NCI-H2029 treated with DMSO at 0.1 percent for 48 hours (cell line): Measurements from ENCODE around the gene FCRL5.

Experiments used
- DNase-seq: peaks from one replicate; lab custom pipeline; 2025; lab: John Stamatoyannopoulos, UW

Gene FCRL5

GRCh38 chr1:157523774-157524493 is 28.4 kb downstream of the FCRL5 start:
- no peak for DNase-seq

- DNase-seq: no peak
Observed at GRCh38 chr1:157521056-157521455, 31.3 kb downstream of the FCRL5 start.

GRCh38 chr1:157520386-157520935 is 31.9 kb downstream of the FCRL5 start:
- DNase-seq: no peak

- no peak for DNase-seq
Observed at GRCh38 chr1:157519451-157519850, 32.9 kb downstream of the FCRL5 start.

GRCh38 chr1:157517016-157517415 is 35.3 kb downstream of the FCRL5 start:
- no peak for DNase-seq

- DNase-seq: no peak
Observed at GRCh38 chr1:157515709-157516108, 36.6 kb downstream of the FCRL5 start.

GRCh38 chr1:157515141-157515540 is 37.2 kb downstream of the FCRL5 start:
- DNase-seq: no peak

GRCh38 chr1:157512036-157512969 is 40.0 kb downstream of the FCRL5 start:
- no peak for DNase-seq

GRCh38 chr1:157509546-157510232 is 42.6 kb downstream of the FCRL5 start:
- DNase-seq: no peak

- DNase-seq: no peak
Observed at GRCh38 chr1:157505481-157506272, 46.6 kb downstream of the FCRL5 start.

- DNase-seq: no peak
Observed at GRCh38 chr1:157504646-157505045, 47.7 kb downstream of the FCRL5 start.

- no peak for DNase-seq
Observed at GRCh38 chr1:157499521-157499920, 52.8 kb downstream of the FCRL5 start.

- DNase-seq: no peak
Observed at GRCh38 chr1:157498736-157499090, 53.6 kb downstream of the FCRL5 start.

GRCh38 chr1:157497987-157498735 is 54.2 kb downstream of the FCRL5 start:
- DNase-seq: no peak

- no peak for DNase-seq
Observed at GRCh38 chr1:157497284-157497683, 55.0 kb downstream of the FCRL5 start.

GRCh38 chr1:157496121-157496526 is 56.2 kb downstream of the FCRL5 start:
- DNase-seq: no peak

GRCh38 chr1:157495285-157495684 is 57.0 kb downstream of the FCRL5 start:
- no peak for DNase-seq

- DNase-seq: no peak
Observed at GRCh38 chr1:157494093-157494492, 58.2 kb downstream of the FCRL5 start.

- peak; percentile 52 for DNase-seq
Observed at GRCh38 chr1:157490467-157491165, 61.7 kb downstream of the FCRL5 start.

GRCh38 chr1:157488156-157488555 is 64.2 kb downstream of the FCRL5 start:
- no peak for DNase-seq
